ENCODE data around the gene TNC.

The TNC gene

GRCh38 chr9:115098226-115098965 is 19.6 kb downstream of the TNC start:
- DNase-seq, result no peak

- no peak for DNase-seq
These were observed 24.4 kb downstream of the TNC start for GRCh38 chr9:115093520-115093919.

GRCh38 chr9:115090486-115090885 is 27.5 kb downstream of the TNC start:
- no peak for DNase-seq

- DNase-seq, result no peak
These were observed 29.1 kb downstream of the TNC start for GRCh38 chr9:115088860-115089259.

- DNase-seq, result no peak
These were observed 31.1 kb downstream of the TNC start for GRCh38 chr9:115086886-115087285.

DNA sequence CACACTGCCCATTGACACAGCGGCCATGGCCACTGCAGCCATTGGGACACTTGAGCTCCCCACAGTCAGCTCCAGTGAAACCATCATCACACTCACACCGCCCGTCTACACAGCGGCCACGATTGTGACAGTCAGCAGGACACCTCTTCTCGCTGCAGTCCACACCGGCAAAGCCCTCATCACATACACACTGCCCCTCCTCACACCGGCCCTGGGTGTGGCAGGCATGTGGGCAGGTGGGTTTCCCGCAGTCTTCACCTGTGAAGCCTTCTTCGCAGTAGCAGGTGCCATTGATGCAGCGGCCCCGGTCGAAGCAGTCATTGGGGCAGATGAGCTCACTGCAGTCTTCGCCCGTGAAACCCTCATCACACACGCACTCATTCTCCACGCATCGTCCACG is 31.5 kb downstream of the TNC start:
- no peak for DNase-seq

DNA sequence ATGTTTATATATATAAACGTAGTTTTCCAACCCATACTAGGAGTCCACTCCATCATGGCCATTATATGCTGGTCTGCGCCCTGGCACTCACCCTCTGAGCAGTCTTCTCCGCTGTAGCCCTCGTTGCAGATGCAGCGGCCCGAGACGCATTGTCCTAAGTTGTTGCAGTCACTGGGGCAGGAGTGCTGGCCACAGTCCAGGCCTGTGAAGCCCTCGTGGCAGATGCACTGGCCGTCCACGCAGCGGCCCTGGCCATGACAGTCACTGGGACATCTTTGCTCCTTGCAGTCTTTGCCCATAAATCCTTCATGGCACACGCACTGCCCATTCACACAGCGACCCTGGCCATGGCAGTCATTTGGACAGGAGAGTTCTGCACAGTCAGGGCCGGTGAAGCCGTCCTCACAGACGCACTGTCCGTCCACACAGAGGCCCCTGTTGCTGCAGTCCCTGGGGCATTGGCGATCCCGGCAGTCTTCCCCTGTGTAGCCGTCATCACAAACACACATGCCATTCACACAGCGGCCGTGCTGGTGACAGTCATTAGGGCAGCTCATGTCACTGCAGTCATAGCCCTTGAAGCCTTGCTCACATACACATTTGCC is 32.1 kb downstream of the TNC start:
- DNase-seq, result no peak

GRCh38 chr9:115084709-115085108 is 33.2 kb downstream of the TNC start:
- DNase-seq, result no peak

DNA sequence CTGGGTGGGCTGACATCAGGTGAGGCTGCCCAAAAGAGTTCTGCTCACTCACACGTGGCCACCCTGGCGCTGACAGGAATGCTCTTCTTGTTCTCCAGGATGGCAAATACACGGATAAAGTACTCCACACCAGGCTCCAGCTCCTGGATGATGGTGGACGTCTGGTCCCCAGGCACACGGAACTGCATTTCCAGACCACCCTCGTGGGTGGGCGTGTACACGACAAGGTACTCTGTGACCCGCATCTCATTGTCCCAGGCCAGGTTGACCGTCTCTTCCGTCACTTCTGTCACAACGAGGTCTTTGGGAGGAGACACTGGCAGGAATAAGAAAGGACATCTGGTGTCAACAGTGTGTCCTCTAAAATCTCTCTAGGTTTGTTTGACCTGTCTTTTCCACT is 33.8 kb downstream of the TNC start:
- no peak for DNase-seq

DNA sequence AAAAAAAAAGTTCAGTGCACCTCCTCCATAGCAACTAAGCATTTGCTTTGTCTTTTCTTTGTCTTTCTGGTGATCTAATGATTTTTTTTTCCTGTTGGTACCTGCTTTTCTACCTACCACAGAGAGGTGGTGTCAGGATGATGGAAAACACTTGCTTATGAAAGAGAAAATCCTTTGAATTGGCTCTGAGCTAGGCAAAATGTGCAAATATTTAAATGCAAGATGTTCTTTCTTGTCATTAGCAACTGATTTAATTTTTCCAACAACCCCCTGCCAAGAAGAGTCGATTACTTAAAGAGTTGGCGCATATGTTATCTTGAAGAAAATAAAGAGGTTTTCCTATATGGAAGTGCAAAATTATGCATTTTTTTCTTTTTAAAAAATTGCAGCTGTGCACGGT is 37.7 kb downstream of the TNC start:
- no peak for DNase-seq

DNA sequence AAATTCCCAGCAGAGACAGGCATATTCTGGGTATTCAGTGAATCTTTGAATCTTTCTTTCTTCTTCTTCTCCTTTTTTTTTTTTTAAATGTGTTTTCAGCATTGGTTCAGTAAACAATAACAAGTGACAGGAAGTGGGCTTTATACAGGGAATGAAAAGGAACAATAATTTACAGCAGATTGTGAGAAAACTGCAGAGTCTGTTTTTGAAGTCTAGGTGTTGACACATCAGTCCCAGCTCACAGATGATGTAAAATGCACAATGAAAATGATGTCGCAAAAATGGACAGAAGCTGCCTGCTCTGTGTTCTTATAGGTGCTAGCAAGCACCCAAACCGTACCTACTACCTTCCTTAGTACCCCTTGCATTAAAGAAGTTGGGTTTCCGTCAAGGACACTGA is 38.8 kb downstream of the TNC start:
- DNase-seq, result no peak

- DNase-seq, result no peak
These were observed 44.5 kb downstream of the TNC start for GRCh38 chr9:115073456-115073855.

DNA sequence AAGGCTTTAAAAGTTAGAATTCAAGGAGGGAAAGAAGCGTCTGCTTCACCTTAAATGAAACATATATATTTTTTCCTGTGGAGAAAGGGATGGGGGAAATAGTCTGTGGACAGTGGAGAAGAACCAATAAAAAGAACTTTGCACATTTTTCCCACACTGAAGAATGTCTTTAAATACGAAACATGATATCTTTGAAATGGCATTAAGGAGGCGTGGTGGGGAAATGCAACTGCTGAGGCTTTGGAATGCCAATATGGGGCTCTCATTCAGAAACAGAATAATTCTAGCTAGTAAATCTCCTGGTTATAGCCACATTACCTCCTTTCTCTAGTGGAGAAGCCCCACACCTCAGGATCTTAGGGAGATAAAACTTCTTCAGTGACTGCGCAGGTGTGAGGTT is 46.8 kb downstream of the TNC start:
- DNase-seq, result no peak

DNA sequence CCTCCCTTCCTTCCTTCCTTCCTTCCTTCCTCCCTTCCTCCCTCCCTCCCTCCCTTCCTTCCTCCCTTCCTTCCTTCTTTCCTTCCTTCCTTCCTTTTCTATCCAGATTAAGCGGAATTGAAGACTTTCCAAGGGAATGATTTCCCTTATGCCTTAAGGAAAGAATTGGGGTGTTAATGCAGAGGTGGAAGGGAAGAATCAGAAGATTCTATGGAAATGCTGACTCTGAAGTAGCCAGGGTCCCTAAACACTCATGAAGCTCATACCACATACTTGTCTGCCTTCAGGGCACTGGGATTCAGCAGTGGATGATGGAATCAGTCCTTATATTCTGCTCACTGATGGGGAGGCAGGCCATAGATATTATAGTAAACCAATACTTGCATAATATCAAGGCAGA is 48.2 kb downstream of the TNC start:
- no peak for DNase-seq

DNA sequence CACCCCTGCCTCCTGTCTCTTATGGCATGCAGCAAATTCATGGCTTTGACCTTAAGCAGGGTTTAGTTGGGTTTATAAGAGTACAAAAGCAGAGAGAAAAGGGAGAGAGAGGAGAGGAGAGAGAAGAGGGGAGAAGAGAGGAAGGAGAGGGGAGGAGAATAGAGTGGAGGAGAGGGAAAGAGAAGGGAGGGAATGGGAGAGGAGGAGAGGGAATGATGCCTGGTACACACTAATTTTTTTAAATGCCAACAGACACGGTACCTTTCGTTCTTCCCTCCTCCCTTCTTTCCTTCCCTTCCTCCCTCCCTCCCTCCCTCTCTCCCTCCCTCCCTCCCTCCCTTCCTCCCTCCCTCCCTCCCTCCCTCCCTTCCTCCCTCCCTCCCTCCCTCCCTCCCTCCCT is 48.7 kb downstream of the TNC start:
- no peak for DNase-seq

- no peak for DNase-seq
These were observed 49.9 kb downstream of the TNC start for GRCh38 chr9:115068031-115068430.

DNA sequence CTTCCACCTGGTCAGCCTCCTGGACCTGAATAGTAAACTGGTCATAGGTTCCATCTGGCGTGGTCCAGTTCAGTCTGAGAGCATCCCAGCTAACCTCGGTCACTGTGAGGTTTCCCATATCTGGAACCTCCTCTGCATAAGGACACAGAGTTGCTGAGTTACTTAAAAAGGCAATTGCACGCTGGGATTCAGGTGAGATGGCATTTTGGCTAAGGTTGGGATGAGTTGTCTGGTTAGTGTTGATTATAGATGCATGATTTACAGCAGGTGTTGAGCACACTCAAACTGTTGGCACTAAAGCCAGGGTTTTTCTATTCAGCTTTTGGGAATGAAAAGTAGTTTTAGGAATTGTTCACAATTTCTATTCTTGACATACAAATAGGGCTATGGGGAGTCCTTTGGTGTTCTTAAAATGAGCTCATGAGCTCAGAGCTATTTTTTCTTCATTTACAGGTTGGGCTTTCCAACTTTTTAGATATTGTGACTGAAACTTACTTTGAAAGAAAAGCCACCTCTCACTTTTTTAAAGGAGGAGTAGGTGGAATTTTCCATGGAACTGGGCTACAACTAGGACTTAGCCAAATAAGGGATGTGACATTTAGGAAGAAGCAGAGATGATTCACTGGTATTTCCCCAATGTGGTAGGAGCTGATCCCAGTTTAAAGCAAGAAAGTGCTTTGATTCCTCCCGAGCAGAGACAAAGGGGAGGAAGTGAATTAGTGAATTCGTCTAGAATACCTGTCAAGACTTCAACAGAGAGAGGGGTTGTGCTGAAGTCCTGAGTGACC is 54.7 kb downstream of the TNC start:
- DNase-seq, result no peak

GRCh38 chr9:115058684-115059315 is 59.2 kb downstream of the TNC start:
- DNase-seq, result no peak

DNA sequence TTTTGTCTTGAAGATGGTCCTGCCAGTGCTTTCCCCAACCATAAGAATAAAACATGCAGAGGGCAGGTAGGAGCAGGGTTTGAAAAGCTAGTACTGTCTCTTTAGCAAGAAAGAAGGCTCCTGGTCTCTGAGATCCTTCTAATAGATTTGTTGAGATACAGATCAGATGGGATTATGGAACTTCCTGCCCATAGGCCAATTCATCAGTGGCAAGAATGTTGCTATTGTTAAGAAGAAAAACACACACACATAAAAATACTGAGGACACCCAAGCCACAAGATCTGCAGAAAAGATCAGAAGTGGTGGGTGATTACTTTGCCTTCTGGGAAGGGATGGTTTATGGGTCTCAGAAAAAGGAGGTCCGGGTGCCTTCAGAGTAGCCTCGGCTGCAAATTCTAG is 59.8 kb downstream of the TNC start:
- no peak for DNase-seq

DNA sequence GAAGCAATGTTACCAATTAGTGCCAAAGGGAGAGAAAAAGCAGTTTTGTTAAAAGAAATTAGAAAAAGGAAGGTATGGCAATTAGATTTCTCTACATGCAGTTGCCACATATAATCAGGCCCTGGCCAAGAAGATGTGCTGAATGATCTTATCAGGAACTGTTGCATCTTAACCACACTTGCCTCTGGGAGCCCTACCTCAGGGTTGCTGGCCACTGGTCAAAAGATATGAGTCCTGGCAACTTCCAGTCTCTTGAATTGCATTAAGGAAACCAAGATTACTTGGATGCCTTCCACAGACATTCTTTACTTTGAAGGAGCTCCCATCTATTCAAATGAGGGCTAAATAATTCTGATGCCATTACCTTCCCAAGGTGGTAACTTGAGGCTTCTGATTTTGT is 60.4 kb downstream of the TNC start:
- DNase-seq, result no peak

DNA sequence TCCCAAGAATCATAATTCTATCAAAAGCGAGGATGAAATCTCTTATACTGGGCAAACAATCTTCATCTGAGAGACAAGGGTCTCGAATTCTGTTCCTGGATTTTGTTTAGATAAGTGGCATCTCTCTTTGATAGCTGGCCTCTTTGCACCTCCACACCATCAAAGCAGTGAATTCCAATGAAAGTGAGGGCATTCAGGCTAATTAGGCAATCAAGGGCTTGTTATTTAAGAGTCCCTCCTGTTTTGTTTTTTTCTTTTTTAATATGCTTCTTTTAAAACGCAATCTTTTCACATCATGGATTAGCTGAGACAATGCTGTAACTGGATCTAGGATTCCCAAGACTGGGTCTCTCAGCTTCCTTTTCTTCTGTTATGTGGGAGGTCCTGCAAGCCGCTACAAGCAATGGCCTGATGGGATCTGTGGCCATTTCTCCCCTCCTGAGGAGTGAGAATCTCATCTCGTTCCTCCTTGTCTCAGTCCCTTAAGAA is 67.9 kb downstream of the TNC start:
- DNase-seq, result no peak

DNA sequence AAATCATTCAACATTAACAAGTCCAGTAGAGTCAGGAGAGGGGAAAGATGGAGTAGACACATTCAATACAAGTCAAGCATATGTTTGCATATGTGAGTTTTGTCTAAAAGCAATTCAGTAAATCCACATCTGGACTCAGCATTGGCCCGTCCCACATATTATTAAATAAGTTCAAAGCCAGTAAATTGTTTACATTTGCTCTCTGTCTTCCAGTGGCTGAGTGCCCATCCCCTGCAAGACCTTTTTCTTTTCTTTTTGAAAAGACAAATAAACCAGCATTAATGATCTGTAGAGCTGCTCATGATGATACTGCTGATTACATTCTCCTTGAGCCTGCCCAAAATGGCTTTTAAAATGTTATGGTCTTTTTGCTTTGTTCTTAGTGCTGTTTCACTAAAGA is 71.1 kb downstream of the TNC start:
- no peak for DNase-seq

DNA sequence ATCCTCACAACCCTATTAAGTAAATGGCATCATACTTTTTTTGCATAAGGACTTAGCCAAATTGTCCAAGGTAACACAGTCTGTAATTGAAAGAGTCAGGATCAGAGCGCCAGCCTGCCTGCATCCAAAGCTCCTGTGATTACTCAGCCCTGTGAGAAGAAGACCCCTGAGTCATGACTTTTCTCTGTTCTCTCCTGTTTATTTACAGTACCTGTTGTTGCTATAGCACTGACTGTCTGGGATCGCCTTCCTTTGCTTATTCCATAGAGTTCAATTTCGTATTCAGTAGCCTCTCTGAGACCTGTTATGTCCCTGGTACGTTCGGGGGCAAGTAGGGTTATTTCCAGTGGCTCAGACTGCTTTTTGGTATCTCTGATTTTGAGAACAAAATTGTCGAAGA is 71.8 kb downstream of the TNC start:
- DNase-seq, result no peak

GRCh38 chr9:115043632-115044031 is 74.3 kb downstream of the TNC start:
- DNase-seq, result no peak

Data from effector CD4-positive, alpha-beta T cell (primary cell).